Endometrial microvascular endothelial cells (primary cell): ENCODE measurements around the gene ANKRD18B. TPM values are rescaled to one million over a fixed set of nuclear protein-coding genes. Genes with fewer than 3 reads are reported as not detected.
"Not testable (repeated sequence)": the region's sequence is repeated elsewhere in the genome, so short reads cannot be mapped to it uniquely, and the experiment has no call there.

ENCODE experiments used
- in situ Hi-C: cut with HindIII; loops from 2 replicates; pipeline ENCODE4 v1.10.0; 2017; ENCODE audit warnings: low sequenced_read_pairs, low pct_unique_long_range_greater_than_20kb; ENCODE audit errors: inconsistent ontology term
- total RNA-seq: library from RNA; depleted of rRNA; stranded (reverse); fragments of >200 nt; gene quantifications from one replicate; pipeline ENCODE4 v1.2.3, GENCODE V29; 2015; ENCODE audit errors: inconsistent ontology term

The ANKRD18B gene
- total RNA-seq, 1 donor from 2014 or later: 2.4 TPM

DNA sequence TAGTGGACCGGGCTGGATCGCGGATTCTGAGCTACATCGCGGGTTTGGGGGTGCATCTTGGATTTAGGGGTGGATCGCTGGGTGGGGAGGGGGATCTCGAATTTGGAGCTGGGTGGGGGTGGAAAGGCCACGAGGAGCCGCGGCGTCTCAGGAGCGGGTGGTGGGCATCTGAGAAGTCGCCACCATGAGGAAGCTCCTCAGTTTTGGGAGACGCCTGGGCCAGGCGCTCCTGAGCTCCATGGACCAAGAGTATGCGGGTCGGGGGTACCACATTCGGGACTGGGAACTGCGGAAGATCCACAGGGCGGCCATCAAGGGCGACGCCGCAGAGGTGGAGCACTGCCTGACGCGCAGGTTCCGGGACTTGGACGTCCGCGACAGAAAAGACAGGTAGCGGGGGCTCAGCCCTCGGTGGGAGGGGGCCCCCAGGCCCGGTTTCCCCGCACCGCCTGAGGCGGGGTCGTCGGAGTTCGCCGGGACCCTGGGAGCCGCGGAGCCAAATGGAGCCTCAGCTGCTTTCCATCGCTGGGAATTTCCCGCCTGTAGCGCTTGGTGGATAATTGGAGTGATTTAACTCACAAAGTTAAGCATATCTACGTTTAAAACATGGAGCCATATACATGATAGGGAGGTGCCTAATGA lies 376 bp downstream of the ANKRD18B start:
- in situ Hi-C loops: no loop called here

DNA sequence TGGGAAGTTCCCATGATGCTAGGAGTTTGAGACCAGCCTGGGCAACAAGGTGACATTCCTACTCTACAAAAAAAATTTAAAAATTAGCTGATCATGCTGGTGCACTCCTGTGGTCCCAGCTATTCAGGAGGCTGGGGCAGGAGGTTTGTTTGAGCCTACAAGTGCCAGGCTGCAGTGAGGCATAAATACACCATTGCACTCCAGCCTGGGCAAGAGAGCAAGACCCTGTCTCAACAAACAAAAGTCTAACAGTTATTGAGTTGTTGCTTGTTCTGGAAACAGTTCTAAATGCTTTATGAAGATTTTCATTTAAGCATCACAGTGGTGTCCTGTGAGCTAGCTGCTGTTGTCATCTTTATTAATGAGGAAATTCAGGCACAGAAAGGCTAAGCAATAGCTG lies 4.0 kb downstream of the ANKRD18B start:
- in situ Hi-C loops: not testable (repeated sequence)

DNA sequence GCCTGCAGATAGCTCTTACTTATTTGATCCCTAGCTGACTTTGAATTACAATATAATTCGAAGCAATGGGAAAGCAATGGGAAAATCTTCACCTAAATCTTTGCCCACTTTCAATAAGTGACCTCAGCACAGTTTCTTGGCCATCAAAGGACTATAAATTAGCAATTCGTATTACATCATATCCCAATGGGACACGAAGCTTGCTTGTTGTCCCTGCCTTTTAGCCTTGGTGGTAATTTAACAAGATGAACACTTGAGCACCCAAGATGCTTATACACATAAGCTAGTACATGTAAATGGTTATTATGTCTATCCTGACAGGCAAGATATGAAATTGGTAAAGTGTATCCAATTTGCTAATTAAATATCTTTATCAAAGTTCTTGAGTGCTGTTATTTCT lies 9.9 kb downstream of the ANKRD18B start:
- in situ Hi-C loops: not testable (repeated sequence)

DNA sequence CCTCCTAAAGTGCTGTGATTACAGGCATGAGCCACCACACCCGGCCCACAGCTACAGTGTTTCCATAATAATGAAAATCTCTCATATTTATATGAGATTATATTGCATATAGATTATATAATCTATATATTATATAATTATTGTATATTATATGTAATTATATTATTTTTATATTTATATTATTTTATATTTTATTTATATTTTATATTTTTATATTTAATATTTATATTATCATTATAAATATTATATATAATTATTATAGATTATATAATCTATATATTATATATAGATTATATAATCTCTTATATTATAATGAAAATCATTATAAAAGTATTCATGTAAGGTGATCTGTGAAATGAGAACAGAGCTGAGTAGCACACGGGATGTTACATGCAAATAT lies 11.5 kb downstream of the ANKRD18B start:
- in situ Hi-C loops: no loop called here

DNA sequence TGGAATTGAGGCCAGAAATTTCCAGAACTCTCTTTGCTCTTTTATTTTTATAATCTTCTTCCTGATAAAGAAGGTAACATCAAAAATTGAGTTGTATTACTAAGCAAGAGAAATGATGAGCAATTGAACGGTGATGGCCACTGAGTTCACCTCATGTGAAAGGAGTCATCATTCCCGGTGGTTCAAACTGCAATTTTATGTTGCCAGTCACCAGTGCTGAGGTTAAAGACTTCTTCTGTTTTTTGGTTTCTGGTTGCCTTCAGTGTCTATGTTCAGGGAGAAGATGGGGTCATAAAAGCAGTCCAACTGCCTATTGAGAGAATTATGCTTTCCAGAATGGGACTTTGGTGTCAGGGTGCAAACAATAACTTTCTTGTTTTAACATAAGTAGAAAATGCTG lies 19.4 kb downstream of the ANKRD18B start:
- in situ Hi-C loops: not testable (repeated sequence)

DNA sequence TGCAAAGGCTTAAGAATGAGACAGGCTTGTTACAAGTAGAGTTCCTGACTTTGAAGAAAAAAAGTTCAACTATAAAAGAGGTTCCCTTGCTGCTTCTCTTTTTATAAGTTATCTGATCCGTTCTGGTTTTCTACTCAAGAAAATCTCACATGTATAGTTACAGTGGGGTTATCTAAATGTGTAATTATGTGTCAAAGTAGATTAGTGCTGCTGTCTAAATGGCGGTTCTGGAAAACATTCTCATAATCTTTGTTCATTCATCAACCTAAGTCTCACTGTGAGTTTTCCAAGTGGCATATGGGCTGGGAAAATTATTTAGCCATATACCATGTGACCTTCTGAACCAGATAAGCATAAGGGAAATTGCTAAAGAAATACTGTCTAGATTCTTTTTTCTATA lies 21.7 kb downstream of the ANKRD18B start:
- in situ Hi-C loops: not testable (repeated sequence)

DNA sequence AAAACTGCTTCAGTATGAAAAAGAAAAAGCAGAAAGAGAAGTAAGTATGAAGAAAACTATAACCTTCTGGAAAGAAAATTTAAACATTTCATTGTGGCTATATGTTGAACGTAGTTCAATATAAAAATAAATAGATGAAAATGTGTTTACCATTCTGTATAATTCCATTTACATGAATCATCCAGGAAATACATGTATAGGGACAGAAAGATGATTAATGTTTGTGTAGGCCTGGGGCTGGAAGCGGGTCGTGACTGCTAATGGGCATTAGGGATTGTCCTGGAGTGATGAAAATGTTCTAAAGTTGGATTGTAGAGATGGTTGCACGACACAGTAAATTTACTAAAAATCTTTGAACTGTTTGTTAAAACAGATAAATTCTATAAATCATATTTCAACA lies 24.8 kb downstream of the ANKRD18B start:
- in situ Hi-C loops: not testable (repeated sequence)

DNA sequence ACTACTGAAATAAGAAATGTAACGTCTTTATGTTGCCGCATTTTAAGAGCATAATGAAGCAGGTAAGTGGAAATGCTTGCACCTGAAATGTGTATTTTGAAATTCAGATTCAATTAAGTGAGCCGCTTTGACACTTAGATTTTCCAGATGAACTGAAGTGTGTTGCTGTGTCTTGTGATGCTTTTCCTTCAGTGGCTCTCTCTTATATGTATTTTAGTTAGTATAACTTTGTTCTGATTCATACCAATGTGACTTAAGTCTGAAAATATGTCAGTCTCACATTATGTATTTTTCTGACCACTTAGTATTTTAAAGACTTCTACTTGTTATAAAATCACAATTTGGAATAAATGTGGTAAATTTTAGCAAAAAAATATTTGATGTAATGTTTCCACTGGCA lies 25.4 kb downstream of the ANKRD18B start:
- in situ Hi-C loops: not testable (repeated sequence)

DNA sequence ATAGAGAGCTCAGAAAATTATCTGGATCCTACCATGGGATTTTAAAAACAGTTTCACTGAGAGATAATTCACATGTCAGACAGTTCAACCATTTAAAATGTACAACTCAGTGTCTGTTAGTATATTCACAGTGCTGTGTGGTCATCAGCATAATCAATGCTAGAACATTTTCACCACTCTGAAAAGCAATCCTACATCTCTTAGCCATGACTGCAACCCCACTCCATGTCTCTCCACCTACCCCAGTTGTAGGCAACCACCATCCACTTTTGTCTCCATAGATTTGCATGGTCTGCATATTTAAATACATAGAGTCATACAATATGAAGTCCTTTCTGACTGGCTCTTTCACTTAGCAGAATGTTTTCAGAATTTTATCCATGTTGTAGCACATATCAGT lies 27.1 kb downstream of the ANKRD18B start:
- in situ Hi-C loops: not testable (repeated sequence)

DNA sequence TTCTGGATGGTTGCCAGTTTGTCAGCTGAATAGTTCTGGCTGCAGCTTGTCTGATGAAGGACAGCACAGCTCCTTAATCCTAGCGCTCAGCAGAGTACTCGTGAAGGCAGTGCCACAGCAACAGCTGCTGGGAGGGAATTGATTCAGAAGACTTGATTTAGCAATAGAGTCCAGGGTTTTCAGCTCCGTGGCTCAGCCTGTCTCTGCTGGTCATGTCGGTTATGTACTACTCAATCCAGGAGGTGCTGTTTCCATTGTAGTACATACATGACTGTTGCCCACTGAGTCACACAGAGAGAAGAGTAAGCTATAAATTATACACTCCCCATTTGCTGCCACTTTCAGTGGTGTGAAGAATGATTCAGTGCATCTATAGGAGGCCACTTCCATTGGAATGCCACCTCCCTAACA lies 28.3 kb downstream of the ANKRD18B start:
- in situ Hi-C loops: not testable (repeated sequence)

DNA sequence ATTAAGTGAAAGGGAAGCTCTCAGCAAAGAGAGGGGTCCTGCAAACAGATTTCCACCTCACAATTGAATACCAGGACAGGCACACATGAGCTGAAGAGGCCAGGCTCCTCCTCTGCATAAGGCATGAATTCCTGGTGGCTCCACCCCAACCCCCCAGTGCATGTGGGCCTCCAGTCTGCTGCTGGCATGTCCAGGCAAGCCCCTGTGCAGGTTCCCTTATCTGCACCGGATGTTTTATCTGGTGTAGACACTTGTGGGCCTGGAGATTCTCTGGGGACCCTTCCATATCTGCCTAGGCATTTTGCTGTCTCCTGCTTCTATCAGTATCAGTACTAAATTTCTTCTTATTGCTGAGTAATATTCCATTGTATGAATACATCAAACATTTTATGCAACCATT lies 36.2 kb downstream of the ANKRD18B start:
- in situ Hi-C loops: not testable (repeated sequence)

DNA sequence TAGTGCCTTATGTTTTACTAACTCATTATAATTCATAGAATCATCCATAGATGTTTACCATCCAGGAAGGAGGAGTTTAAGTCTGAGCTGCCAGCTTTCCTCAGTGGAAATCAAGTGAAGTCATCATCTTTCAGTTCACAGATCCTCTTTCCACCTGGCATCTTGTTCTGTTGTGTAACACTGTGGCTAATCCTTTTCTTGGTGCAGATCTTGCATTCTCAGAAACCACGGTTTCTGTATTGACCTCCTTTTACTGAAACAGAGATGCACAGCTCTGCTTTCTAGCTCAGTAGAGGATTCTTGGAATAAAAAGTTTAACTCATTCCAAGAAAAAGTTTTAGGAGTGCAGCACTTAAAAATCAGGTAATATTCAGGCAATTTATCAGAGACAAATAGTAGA lies 38.1 kb downstream of the ANKRD18B start:
- in situ Hi-C loops: not testable (repeated sequence)

DNA sequence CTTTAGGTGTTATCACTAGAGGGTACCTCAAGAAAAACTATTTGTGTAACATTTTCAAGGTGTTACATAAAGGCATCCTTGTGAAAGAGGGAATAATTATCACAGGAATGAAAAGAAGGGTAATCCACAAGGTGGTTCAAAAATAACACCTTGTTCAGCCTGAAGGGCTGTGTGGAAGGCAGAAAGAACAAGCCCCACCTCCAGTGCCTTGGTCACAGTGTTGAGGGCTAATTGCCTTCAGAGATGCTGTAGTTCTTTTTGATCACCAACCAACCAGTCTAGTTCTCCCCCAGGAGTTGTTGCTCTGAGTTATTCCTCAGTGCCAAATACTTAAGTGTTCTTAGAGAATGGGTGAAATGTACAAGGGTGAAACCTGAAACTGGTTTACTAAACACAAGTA lies 43.7 kb downstream of the ANKRD18B start:
- in situ Hi-C loops: not testable (repeated sequence)

DNA sequence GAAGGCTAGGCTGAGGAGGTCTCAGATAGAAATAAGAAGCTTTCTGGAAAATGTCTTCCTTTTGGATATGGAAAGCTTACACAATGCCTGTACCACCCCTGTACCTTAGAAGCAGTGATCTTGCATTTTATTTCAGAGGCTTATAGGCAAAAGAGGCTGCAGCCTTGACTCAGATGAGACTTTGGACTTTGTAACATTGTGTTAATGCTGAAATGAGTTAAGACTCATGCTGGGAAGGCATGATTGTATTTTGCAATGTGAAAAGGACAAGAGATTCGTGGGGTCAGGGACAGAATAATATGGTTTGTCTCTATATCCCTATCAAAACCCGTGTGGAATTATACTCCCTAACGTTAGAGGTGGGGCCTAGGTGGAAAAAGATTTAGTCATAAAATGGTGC lies 53.7 kb downstream of the ANKRD18B start:
- in situ Hi-C loops: not testable (repeated sequence)

DNA sequence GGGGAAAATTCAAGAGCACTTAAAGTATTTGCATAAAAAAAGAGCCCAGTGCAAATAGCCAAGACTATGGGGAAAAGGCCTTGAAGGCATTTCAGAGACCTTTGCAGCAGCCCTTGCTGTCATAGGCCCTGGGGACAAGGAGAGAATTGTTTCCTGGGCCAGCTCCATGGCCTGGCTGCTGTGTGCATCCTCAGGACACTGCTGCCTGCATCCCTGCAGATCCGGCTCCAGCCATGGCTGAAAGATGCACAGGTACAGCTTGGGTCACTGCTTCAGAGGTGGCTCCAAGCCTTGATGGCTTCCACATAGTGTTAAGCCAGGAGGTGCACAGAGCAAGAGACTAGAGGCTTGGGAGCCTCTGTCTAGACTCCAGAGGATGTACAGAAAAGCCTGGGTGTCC lies 55.9 kb downstream of the ANKRD18B start:
- in situ Hi-C loops: not testable (repeated sequence)

DNA sequence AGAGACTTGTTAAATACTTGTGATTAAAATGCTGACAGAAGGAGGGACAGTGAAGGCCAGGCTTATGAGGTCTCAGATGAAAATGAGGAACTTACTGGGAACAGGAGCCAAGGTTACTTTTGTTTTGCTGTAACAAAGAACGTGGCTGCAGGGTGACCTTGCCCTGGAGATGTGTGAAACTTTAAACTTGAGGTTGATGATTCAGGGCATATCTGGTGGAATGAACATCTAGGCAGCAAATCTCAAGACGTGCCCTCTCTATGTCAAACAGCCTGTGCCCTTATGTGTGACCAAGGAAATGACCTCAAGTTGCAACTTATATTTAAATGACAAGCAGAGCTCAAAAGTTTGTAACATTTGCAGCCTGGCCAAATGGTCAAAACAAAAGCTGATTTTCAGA lies 58.6 kb downstream of the ANKRD18B start:
- in situ Hi-C loops: not testable (repeated sequence)

DNA sequence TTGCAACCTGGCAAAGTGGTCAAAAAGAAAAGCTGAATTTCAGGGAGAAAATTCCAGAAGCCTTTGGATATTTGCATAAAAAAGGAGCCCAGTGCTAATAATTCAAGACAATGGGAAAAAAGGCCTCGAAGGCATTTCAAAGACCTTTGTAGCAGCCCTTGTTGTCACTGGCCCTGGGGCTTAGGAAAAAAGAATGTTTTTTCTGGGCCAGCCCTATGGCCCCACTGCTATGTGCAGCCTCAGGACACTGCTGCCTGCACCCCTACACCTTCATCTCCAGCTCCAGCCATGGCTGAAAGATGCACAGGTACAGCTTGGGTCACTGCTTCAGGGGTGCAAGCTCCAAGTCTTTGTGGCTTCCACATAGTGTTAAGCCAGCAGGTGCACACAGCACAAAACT lies 62.1 kb downstream of the ANKRD18B start:
- in situ Hi-C loops: not testable (repeated sequence)

DNA sequence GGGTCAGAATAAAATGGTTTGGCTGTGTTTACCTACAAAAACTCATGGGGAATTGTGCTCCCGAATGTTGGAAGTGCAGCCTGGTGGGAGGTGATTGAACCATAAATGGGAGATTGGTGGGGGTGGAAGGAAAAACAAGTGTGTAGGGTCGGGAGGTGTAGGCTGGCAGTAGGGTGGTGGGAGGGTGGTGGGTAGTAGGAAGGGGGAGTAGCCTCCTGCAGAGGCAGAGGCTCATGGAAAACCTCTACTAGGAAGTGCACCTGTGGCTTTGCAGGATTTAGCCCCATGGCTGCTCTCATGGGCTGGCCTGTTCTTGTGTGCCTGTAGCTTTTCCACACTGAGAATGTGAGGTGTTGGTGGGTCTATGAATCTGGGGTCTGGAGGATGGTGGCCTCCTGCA lies 63.7 kb downstream of the ANKRD18B start:
- in situ Hi-C loops: not testable (repeated sequence)

DNA sequence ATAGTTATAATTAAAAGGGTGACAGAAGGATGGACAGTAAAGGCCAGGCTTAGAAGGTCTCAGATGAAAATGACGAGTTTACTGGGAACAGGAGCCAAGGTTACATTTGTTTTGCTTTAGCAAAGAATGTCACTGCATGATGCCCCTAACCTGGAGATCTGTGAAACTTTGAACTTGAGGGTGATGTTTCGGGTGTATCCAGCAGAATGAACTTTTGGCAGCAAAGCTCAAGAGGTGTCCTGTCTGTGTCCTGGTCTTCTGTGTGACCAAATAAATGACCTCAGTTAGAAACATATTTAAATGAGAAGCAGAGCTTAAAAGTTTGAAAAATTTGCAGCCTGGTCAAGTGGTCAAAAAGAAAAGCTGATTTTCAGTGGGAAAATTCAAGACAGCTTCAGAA lies 64.8 kb downstream of the ANKRD18B start:
- in situ Hi-C loops: not testable (repeated sequence)

DNA sequence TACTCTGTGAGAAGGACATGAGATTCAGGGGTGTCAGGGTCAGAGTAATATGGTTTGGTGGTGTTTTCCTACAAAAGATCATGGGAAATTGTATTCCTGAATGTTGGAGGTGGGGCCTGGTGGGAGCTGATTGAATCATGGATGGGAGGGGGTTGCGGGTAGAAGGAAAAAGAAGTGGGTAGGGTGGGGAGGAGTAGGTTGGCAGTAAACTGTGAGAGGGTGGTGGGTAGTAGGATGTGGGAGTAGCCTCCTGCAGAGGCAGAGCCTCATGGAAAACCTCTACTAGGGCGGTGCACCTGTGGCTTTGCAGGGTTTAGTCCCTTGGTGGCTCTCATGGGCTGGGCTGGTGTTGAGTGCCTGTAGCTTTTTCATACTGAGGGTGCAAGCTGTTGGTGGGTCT lies 66.8 kb downstream of the ANKRD18B start:
- in situ Hi-C loops: not testable (repeated sequence)

DNA sequence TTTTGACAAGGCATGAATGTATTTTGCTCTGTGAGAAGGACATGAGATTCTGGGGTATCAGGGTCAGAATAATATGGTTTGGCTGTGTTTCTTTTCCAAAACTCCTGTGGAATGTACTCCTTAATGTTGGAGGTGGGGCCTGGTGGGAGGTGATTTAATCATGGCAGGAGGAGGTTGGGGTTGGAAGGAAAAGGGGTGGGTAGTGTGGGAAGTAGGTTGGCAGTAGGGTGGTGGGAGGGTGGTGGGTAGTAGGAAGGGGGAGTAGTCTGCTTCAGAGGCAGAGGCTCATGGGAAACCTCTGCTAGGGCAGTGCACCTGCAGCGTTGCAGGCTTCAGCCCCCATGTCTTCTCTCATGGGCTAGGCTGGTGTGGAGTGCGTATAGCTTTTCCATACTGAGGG lies 72.9 kb downstream of the ANKRD18B start:
- in situ Hi-C loops: not testable (repeated sequence)
